IMR-90 (cell line): ENCODE measurements around the gene DBI. TPM values are rescaled to one million over a fixed set of nuclear protein-coding genes. Genes with fewer than 3 reads are reported as not detected.
A peak's percentile ranks its signal among the peaks of the same experiment; 100 is the strongest.

Source experiments
- ATAC-seq: fragments of 200-7000 bp; cut with Tn5 transposase; 2 replicates; pipeline ENCODE4 v1.9.1; 2020; ENCODE audit warnings: low read depth, mild to moderate bottlenecking, moderate library complexity
- BruUV-seq: library from RNA; stranded (reverse); fragments of 400-500 nt; replicated peaks from 2 replicates; lab custom pipeline; 2021; lab: Mats Ljungman, UMichigan
- CTCF ChIA-PET: fragments of 300-600 bp; formaldehyde crosslinking; extraction: SDS; loops from one replicate; lab custom pipeline; 2021; ENCODE audit warnings: antibody characterized with exemption; lab: Yijun Ruan, JAX
- POLR2A ChIA-PET: fragments of 300-600 bp; sonication (Branson Sonifier 250); formaldehyde crosslinking; loops from one replicate; lab custom pipeline; 2022; ENCODE audit warnings: antibody characterized with exemption; ENCODE audit not compliant: unreplicated experiment; lab: Charles Lee
- DNase-seq: peaks from one replicate; pipeline ENCODE4 v3.0.0; 2013
- H2AFZ ChIP-seq: replicated peaks from 2 replicates; pipeline ENCODE3; 2013; ENCODE audit warnings: low read length, mild to moderate bottlenecking; ENCODE audit not compliant: poor library complexity
- H2AK5ac ChIP-seq: 2 replicates; pipeline ENCODE4 v1.6.1; 2013; ENCODE audit warnings: low read depth, low read length, inconsistent platforms
- H2AK9ac ChIP-seq: replicated peaks from 2 replicates; pipeline ENCODE3; 2013; ENCODE audit warnings: mild to moderate bottlenecking, low read depth, low read length, moderate library complexity; ENCODE audit not compliant: poor library complexity
- H2BK120ac ChIP-seq: 2 replicates; pipeline ENCODE4 v1.6.1; 2013; ENCODE audit warnings: low read depth, low read length, inconsistent platforms
- H2BK15ac ChIP-seq: 3 replicates; pipeline ENCODE4 v1.6.1; 2013; ENCODE audit warnings: low read depth, low read length, inconsistent platforms
- H2BK20ac ChIP-seq: 2 replicates; pipeline ENCODE4 v1.6.1; 2013; ENCODE audit warnings: low read depth, mild to moderate bottlenecking, inconsistent platforms, low read length, moderate library complexity
- H2BK5ac ChIP-seq: 2 replicates; pipeline ENCODE4 v1.6.1; 2013; ENCODE audit warnings: mild to moderate bottlenecking, low read depth, low read length, inconsistent platforms; ENCODE audit not compliant: poor library complexity, severe bottlenecking
- H3K14ac ChIP-seq: replicated peaks from 2 replicates; pipeline ENCODE4 v1.6.1; 2013; ENCODE audit warnings: low read depth, low read length, inconsistent platforms
- H3K18ac ChIP-seq: 2 replicates; pipeline ENCODE4 v1.6.1; 2013; ENCODE audit warnings: low read depth, low read length, control low read depth
- H3K23ac ChIP-seq: 2 replicates; pipeline ENCODE4 v1.6.1; 2013; ENCODE audit warnings: low read depth, low read length, inconsistent platforms
- H3K27ac ChIP-seq: 2 replicates; pipeline ENCODE4 v1.5.1; 2013; ENCODE audit warnings: mild to moderate bottlenecking, control low read depth, low read length; ENCODE audit not compliant: insufficient read depth
- H3K27me3 ChIP-seq: 2 replicates; pipeline ENCODE4 v1.6.1; 2013; ENCODE audit warnings: low read length; ENCODE audit not compliant: control insufficient read depth, insufficient read depth
- H3K36me3 ChIP-seq: 2 replicates; pipeline ENCODE4 v1.6.1; 2013; ENCODE audit warnings: low read length, mixed read lengths; ENCODE audit not compliant: control insufficient read depth, insufficient read depth
- H3K4ac ChIP-seq: 2 replicates; pipeline ENCODE4 v1.6.1; 2013; ENCODE audit warnings: low read depth, low read length, inconsistent platforms
- H3K4me1 ChIP-seq: 2 replicates; pipeline ENCODE4 v1.6.1; 2013; ENCODE audit warnings: low read length, mixed read lengths; ENCODE audit not compliant: control insufficient read depth, insufficient read depth
- H3K4me2 ChIP-seq: 2 replicates; pipeline ENCODE4 v1.6.1; 2013; ENCODE audit warnings: low read depth, mild to moderate bottlenecking, control low read depth, low read length, moderate library complexity
- H3K4me3 ChIP-seq: 2 replicates; pipeline ENCODE4 v1.5.1; 2013; ENCODE audit warnings: low read depth, mild to moderate bottlenecking, control low read depth, low read length, moderate library complexity; ENCODE audit not compliant: insufficient read depth
- H3K56ac ChIP-seq: 2 replicates; pipeline ENCODE4 v1.6.1; 2013; ENCODE audit warnings: low read length, inconsistent platforms; ENCODE audit not compliant: insufficient read depth; ENCODE audit errors: extremely low read depth
- H3K79me1 ChIP-seq, 2 experiments: 2 replicates each; pipeline ENCODE4 v1.6.1; 2013; ENCODE audit warnings: low read length in 2 of 2, inconsistent platforms in 1 of 2, low read depth in 1 of 2
- H3K9ac ChIP-seq: 2 replicates; pipeline ENCODE4 v1.6.1; 2013; ENCODE audit warnings: low read depth, low read length, control low read depth
- H3K9me1 ChIP-seq: 2 replicates; pipeline ENCODE4 v1.6.1; 2013; ENCODE audit warnings: low read length, inconsistent platforms; ENCODE audit not compliant: insufficient read depth
- H3K9me3 ChIP-seq: 2 replicates; pipeline ENCODE4 v1.6.1; 2013; ENCODE audit warnings: low read length; ENCODE audit not compliant: control insufficient read depth, insufficient read depth
- H4K20me1 ChIP-seq: 2 replicates; pipeline ENCODE4 v1.6.1; 2013; ENCODE audit warnings: low read length, inconsistent platforms; ENCODE audit not compliant: insufficient read depth
- H4K5ac ChIP-seq: 2 replicates; pipeline ENCODE4 v1.6.1; 2013; ENCODE audit warnings: mild to moderate bottlenecking, low read depth, low read length, control low read depth
- H4K8ac ChIP-seq, 2 experiments: 2 replicates each; pipeline ENCODE4 v1.6.1; 2013; ENCODE audit warnings: low read depth in 2 of 2, low read length in 2 of 2, control low read depth in 1 of 2, inconsistent platforms in 1 of 2
- H4K91ac ChIP-seq: 2 replicates; pipeline ENCODE4 v1.6.1; 2013; ENCODE audit warnings: low read depth, low read length, inconsistent platforms; ENCODE audit not compliant: insufficient read depth
- BHLHE40 ChIP-seq: fragments of 150-350 bp; IDR thresholded peaks from 2 replicates; pipeline ENCODE4 v1.6.1; 2016; ENCODE audit warnings: mild to moderate bottlenecking, low read depth, low read length
- CEBPB ChIP-seq: IDR thresholded peaks from 2 replicates; pipeline ENCODE4 v1.6.1; 2012; ENCODE audit warnings: low read depth, low read length, improper control_type of control experiment
- CHD1 ChIP-seq: IDR thresholded peaks from 2 replicates; pipeline ENCODE4 v1.6.1; 2012; ENCODE audit warnings: low read depth, low read length, improper control_type of control experiment
- CTCF ChIP-seq: conservative IDR thresholded peaks from 2 replicates; pipeline ENCODE4 v1.5.1; 2012; ENCODE audit warnings: mild to moderate bottlenecking, low read depth, low read length, improper control_type of control experiment
- ELK1 ChIP-seq: fragments of 150-350 bp; IDR thresholded peaks from 2 replicates; pipeline ENCODE4 v1.6.1; 2016; ENCODE audit warnings: low read depth, mild to moderate bottlenecking, low read length, moderate library complexity, borderline replicate concordance
- FOS ChIP-seq: fragments of 150-350 bp; IDR thresholded peaks from 2 replicates; pipeline ENCODE4 v1.6.1; 2016; ENCODE audit warnings: low read depth, low read length
- MAFK ChIP-seq: IDR thresholded peaks from 2 replicates; pipeline ENCODE4 v1.6.1; 2012; ENCODE audit warnings: low read depth, low read length, improper control_type of control experiment
- MAZ ChIP-seq: IDR thresholded peaks from 2 replicates; pipeline ENCODE4 v1.6.1; 2012; ENCODE audit warnings: low read depth, mild to moderate bottlenecking, low read length, improper control_type of control experiment, moderate library complexity, borderline replicate concordance
- MXI1 ChIP-seq: IDR thresholded peaks from 2 replicates; pipeline ENCODE4 v1.6.1; 2012; ENCODE audit warnings: low read depth, mild to moderate bottlenecking, low read length, moderate library complexity, borderline replicate concordance
- POLR2A ChIP-seq: IDR thresholded peaks from 2 replicates; pipeline ENCODE4 v1.6.1; 2012; ENCODE audit warnings: mild to moderate bottlenecking, low read depth, low read length
- RAD21 ChIP-seq: IDR thresholded peaks from 2 replicates; pipeline ENCODE4 v1.6.1; 2012; ENCODE audit warnings: low read length, improper control_type of control experiment
- RCOR1 ChIP-seq: IDR thresholded peaks from 2 replicates; pipeline ENCODE4 v1.6.1; 2012; ENCODE audit warnings: mild to moderate bottlenecking, low read length, improper control_type of control experiment; ENCODE audit not compliant: insufficient replicate concordance
- RFX5 ChIP-seq: IDR thresholded peaks from 2 replicates; pipeline ENCODE4 v1.8.0; 2012; ENCODE audit warnings: low read depth, mild to moderate bottlenecking, low read length, moderate library complexity
- SMC3 ChIP-seq: fragments of 150-350 bp; IDR thresholded peaks from 2 replicates; pipeline ENCODE4 v1.6.1; 2016; ENCODE audit warnings: low read depth, mild to moderate bottlenecking, antibody characterized with exemption, low read length, moderate library complexity
- USF2 ChIP-seq: fragments of 150-350 bp; IDR thresholded peaks from 2 replicates; pipeline ENCODE4 v1.6.1; 2017; ENCODE audit warnings: mild to moderate bottlenecking, antibody characterized with exemption, low read length, low read depth
- WGBS, 2 experiments: methylation state at CpG; one replicate each; pipeline versions ENCODE4 v1.1.5 to v1.1.7; 2013; ENCODE audit warnings: missing lambda C conversion rate in 2 of 2; ENCODE audit not compliant: insufficient read length in 1 of 2; ENCODE audit errors: extremely low coverage in 2 of 2; 5-methylcytosine and 5-hydroxymethylcytosine counted together
- dilution Hi-C: fragments of 300-500 bp; cut with HindIII; formaldehyde crosslinking; loops from one replicate; pipeline ENCODE4 v1.14.3; 2018; ENCODE audit warnings: low sequenced_read_pairs; ENCODE audit not compliant: unreplicated experiment
- in situ Hi-C: fragments of 300-500 bp; cut with MboI; formaldehyde crosslinking; loops from 3 replicates; pipeline ENCODE4 v1.14.3; 2019; ENCODE audit warnings: low sequenced_read_pairs, inconsistent platforms, mixed read lengths
- intact Hi-C: fragments of 100-400 bp; cut with micrococcal nuclease; formaldehyde crosslinking; loops from 2 replicates; pipeline ENCODE4 v1.10.0; 2022
- polyA plus RNA-seq, 3 experiments: library from polyadenylated mRNA; depleted of rRNA; stranded (reverse); fragments of >200 nt; gene quantifications; 2 replicates each; pipeline ENCODE4 v1.2.3, GENCODE V29; 2012; ENCODE audit warnings: low replicate concordance in 1 of 3
- total RNA-seq: library from RNA; depleted of rRNA; stranded (reverse); fragments of >200 nt; gene quantifications from 2 replicates; pipeline ENCODE4 v1.2.3, GENCODE V29; 2012

Gene DBI
- total and polyA plus RNA-seq, 2 of the 4 experiments (the other 2 are of a cell fraction), result 42.5 to 278 TPM

DNA sequence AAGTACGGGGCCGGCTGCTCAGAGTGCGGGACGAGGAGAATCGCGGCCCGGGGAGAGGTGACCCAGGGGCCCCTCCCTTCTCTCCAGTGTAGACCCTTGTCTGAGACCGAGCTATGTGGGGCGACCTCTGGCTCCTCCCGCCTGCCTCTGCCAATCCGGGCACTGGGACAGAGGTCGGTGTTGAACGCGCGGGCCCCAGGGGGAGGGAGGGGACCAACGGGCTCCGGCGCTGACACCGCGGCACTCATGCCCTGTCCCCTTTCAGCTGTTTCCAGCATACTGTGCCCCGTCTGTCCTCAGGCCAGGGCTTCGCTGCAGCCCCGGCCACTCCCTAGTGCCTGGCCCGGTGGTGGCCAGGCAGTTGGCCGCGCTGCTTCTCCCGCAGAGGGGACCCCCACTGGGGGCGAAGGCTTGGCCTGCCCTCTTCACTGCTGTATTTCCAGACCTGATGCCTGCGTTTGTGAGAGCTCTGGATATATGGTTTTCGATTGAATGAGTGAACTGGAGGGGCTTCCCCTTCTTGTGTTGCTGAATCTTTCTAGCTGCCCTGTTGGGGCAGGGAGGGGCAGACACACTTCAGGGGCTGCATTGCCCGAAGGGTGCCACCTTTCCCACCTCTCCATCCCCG is 809 bp downstream of the DBI start:
- Histone ChIP-seq H3K4me3 (peak overlapping the region; percentile 59), H3K9ac (peak overlapping the region; percentile 48), H4K8ac (peak overlapping the region in 1 of 2 experiments; percentile 72; a peak in 2 of 4 replicates), H3K18ac (no peak overlapping the region), H3K36me3 (peaks cover 29% of the 10 kb centered on the region), H3K23ac (peak overlapping the region; percentile 79; the same call in 1 of the 2 replicates), H3K27ac (peak overlapping the region; percentile 35), H3K4ac (peak overlapping the region; percentile 56; the same call in 1 of the 2 replicates), H2BK15ac (no peak overlapping the region), H4K91ac (peak overlapping the region; percentile 25), H4K5ac (no peak overlapping the region), H3K14ac (peak overlapping the region; percentile 30; the same call in 1 of the 2 replicates), H3K56ac (peak overlapping the region; percentile 48; the same call in 1 of the 2 replicates), H3K9me1 (peaks cover 13% of the 10 kb centered on the region; the same call in 1 of the 2 replicates), H3K9me3 (no peaks in the 10 kb centered on the region), H2BK20ac (no peak overlapping the region), H2BK120ac (no peak overlapping the region), H4K20me1 (peaks cover 14% of the 10 kb centered on the region; the same call in 1 of the 2 replicates), H3K27me3 (no peaks in the 10 kb centered on the region), H2AFZ (peak overlapping the region; percentile 98), H2AK5ac (no peak overlapping the region), H2BK5ac (peak overlapping the region; percentile 43), H2AK9ac (peak overlapping the region; percentile 94), H3K4me1 (peaks cover 8% of the 10 kb centered on the region), H3K79me1 (peaks cover 38 to 51% of the 10 kb centered on the region in 2 experiments), H3K4me2 (peak overlapping the region; percentile 39)
- CTCF ChIA-PET, result no interaction called here
- TF ChIP-seq RCOR1 (no peak), ELK1 (no peak), RAD21 (no peak), MXI1 (no peak), BHLHE40 (no peak), RFX5 (no peak), SMC3 (no peak), CEBPB (no peak), POLR2A (no peak), MAZ (no peak), FOS (no peak), MAFK (no peak), USF2 (no peak), CTCF (no peak), CHD1 (no peak)
- BruUV-seq, result no TSS peak
- WGBS, 2 experiments, result 2% methylated on average over 9 of the region's 32 CpGs; no CpG with 5 or more reads in 1 of the 2 experiments
- dilution Hi-C loops (no loop called here), intact Hi-C loops (loop anchor here (5.0 kb wide), 1 partner anchor 145 kb away; the partner anchor contains the start of gene STEAP3), in situ Hi-C loops (no loop called here)
- ATAC-seq, result peak; percentile 48
- DNase-seq, result no peak
- POLR2A ChIA-PET, result no interaction called here
